HCT116 (cell line): Measurements from ENCODE around the gene TMEM178B. TPM values are rescaled to one million over a fixed set of nuclear protein-coding genes. Genes with fewer than 3 reads are reported as not detected.

Experiments used
- ATAC-seq: fragments of 200-7000 bp; cut with Tn5 transposase; 2 replicates; pipeline ENCODE4 v1.9.1; 2020; ENCODE audit warnings: mild to moderate bottlenecking, moderate library complexity
- BruUV-seq: library from RNA; stranded (reverse); fragments of 400-500 nt; replicated peaks from 2 replicates; lab custom pipeline; 2021; lab: Mats Ljungman, UMichigan
- CTCF ChIA-PET: fragments of 300-600 bp; sonication (Branson Sonifier 250); formaldehyde crosslinking; loops from one replicate; lab custom pipeline; 2021; ENCODE audit warnings: antibody characterized with exemption; lab: Charles Lee
- POLR2A ChIA-PET: fragments of 300-600, 350-600 bp; sonication (Branson Sonifier 250); formaldehyde crosslinking; loops from one replicate; lab custom pipeline; 2021; ENCODE audit warnings: antibody characterized with exemption; lab: Charles Lee
- RAD21 ChIA-PET, 2 experiments: fragments of 300-600 bp; sonication (Branson Sonifier 250); formaldehyde crosslinking; loops; one replicate each; lab custom pipeline; 2023; ENCODE audit warnings: low total read pairs in 2 of 2; ENCODE audit not compliant: uncharacterized antibody in 2 of 2, unreplicated experiment in 2 of 2, low non-redundant PET in 1 of 2; lab: Charles Lee
- DNase-seq: peaks from one replicate; pipeline ENCODE4 v3.0.0-alpha.2; 2010; ENCODE audit warnings: low read depth, low spot score
- H2AFZ ChIP-seq: fragments of 200-600 bp; shearing (Covaris generic), sonication (generic); 2 replicates; pipeline ENCODE4 v1.6.1; 2017; ENCODE audit warnings: low read depth, mixed run types, mixed read lengths, antibody characterized with exemption, low read length; ENCODE audit not compliant: poor library complexity, severe bottlenecking
- H3K27ac ChIP-seq: 2 replicates; pipeline ENCODE4 v1.5.1; 2012; ENCODE audit warnings: low read depth, low read length
- H3K27me3 ChIP-seq: fragments of 200-600 bp; sonication (generic); 2 replicates; pipeline ENCODE4 v1.6.1; 2016; ENCODE audit warnings: mixed run types, low read length, mixed read lengths; ENCODE audit not compliant: insufficient read depth
- H3K36me3 ChIP-seq, 2 experiments: fragments of 200-500 bp in 1 of 2; fragments of 200-600 bp in 1 of 2; sonication (Bioruptor generic) in 1 of 2; sonication (generic) in 1 of 2; 2 replicates each; pipeline versions ENCODE4 v1.5.1 to v1.6.1; 2014 to 2016; ENCODE audit warnings: low read length in 2 of 2, inconsistent platforms in 1 of 2, mixed read lengths in 1 of 2, mixed run types in 1 of 2; ENCODE audit not compliant: insufficient read depth in 2 of 2, control insufficient read depth in 1 of 2
- H3K4me1 ChIP-seq, 2 experiments: fragments of 200-600 bp in 1 of 2; sonication (generic) in 1 of 2; 2 replicates each; pipeline versions ENCODE4 v1.5.1 to v1.6.1; 2012 to 2017; ENCODE audit warnings: low read length in 2 of 2, inconsistent platforms in 1 of 2, mild to moderate bottlenecking in 1 of 2, mixed read lengths in 1 of 2, mixed run types in 1 of 2, moderate library complexity in 1 of 2; ENCODE audit not compliant: insufficient read depth in 2 of 2, control insufficient read depth in 1 of 2
- H3K4me2 ChIP-seq: fragments of 200-600 bp; sonication (generic); 2 replicates; pipeline ENCODE4 v1.6.1; 2017; ENCODE audit warnings: mixed run types, low read length, mixed read lengths
- H3K4me3 ChIP-seq, 2 experiments: fragments of 200-600 bp in 1 of 2; sonication (generic) in 1 of 2; replicated peaks in 1 of 2; 2 replicates each; pipeline ENCODE4 v1.5.1; 2011 to 2016; ENCODE audit warnings: low read length in 2 of 2, control low read depth in 1 of 2, low read depth in 1 of 2, mild to moderate bottlenecking in 1 of 2, mixed read lengths in 1 of 2, mixed run types in 1 of 2
- H3K79me2 ChIP-seq: fragments of 200-600 bp; sonication (generic); 2 replicates; pipeline ENCODE4 v1.6.1; 2017; ENCODE audit warnings: mild to moderate bottlenecking, mixed run types, low read length, moderate library complexity, mixed read lengths; ENCODE audit not compliant: insufficient read depth
- H3K9ac ChIP-seq: fragments of 200-600 bp; sonication (generic); 2 replicates; pipeline ENCODE4 v1.6.1; 2016; ENCODE audit warnings: low read length, mixed read lengths
- H3K9me2 ChIP-seq: fragments of 200-600 bp; sonication (generic), shearing (Covaris generic); 2 replicates; pipeline ENCODE4 v1.6.1; 2017; ENCODE audit warnings: mixed run types, mild to moderate bottlenecking, moderate library complexity; ENCODE audit not compliant: insufficient read depth
- H3K9me3 ChIP-seq, 2 experiments: fragments of 200-500 bp in 1 of 2; fragments of 200-600 bp in 1 of 2; sonication (Bioruptor generic) in 1 of 2; sonication (generic) in 1 of 2; 2 replicates each; pipeline ENCODE4 v1.6.1; 2014 to 2017; ENCODE audit warnings: low read length in 2 of 2, mixed read lengths in 2 of 2, inconsistent platforms in 1 of 2, low read depth in 1 of 2, mild to moderate bottlenecking in 1 of 2, mixed run types in 1 of 2, moderate library complexity in 1 of 2; ENCODE audit not compliant: control insufficient read depth in 1 of 2, insufficient read depth in 1 of 2
- H4K20me1 ChIP-seq: fragments of 200-600 bp; sonication (generic), shearing (Covaris generic); 2 replicates; pipeline ENCODE4 v1.6.1; 2017; ENCODE audit warnings: mixed run types, mild to moderate bottlenecking, moderate library complexity; ENCODE audit not compliant: insufficient read depth
- CEBPB ChIP-seq: IDR thresholded peaks from 2 replicates; pipeline ENCODE4 v1.6.1; 2012; ENCODE audit warnings: low read depth
- EGR1 ChIP-seq: IDR thresholded peaks from 2 replicates; pipeline ENCODE4 v1.6.1; 2012; ENCODE audit warnings: low read depth
- EZH2 ChIP-seq: fragments of 200-600 bp; sonication (generic); IDR thresholded peaks from 2 replicates; pipeline ENCODE4 v1.6.1; 2017; ENCODE audit warnings: antibody characterized with exemption, mixed run types
- JUND ChIP-seq: IDR thresholded peaks from 2 replicates; pipeline ENCODE4 v1.6.1; 2012
- POLR2A ChIP-seq: IDR thresholded peaks from 2 replicates; pipeline ENCODE4 v1.7.0; 2011; ENCODE audit warnings: borderline replicate concordance; ENCODE audit not compliant: insufficient read depth, insufficient read length; ENCODE audit errors: extremely low read depth
- SIN3A ChIP-seq: IDR thresholded peaks from 2 replicates; pipeline ENCODE4 v1.6.1; 2012; ENCODE audit warnings: low read depth
- TCF7L2 ChIP-seq: IDR thresholded peaks from 2 replicates; pipeline ENCODE4 v1.7.0; 2011; ENCODE audit warnings: borderline replicate concordance, inconsistent platforms; ENCODE audit not compliant: insufficient read depth, insufficient read length; ENCODE audit errors: extremely low read depth
- ZFX ChIP-seq: fragments of 450-650 bp; IDR thresholded peaks from 2 replicates; pipeline ENCODE4 v1.6.1; 2017
- ZNF274 ChIP-seq: fragments of 200-500 bp; sonication (Bioruptor generic); IDR thresholded peaks from 2 replicates; pipeline ENCODE4 v1.6.1; 2014; ENCODE audit warnings: mild to moderate bottlenecking, low read depth, low read length, inconsistent platforms
- intact Hi-C: fragments of 100-400 bp; cut with micrococcal nuclease; formaldehyde crosslinking; loops from 2 replicates; pipeline ENCODE4 v1.10.0; 2022
- total RNA-seq: library from RNA; stranded (reverse); gene quantifications from one replicate; pipeline ENCODE4 v1.2.1, GENCODE V29; 2021; ENCODE audit not compliant: unreplicated experiment
- TF ChIP-seq, protein P1 (sequence below): IDR thresholded peaks from 2 replicates; pipeline ENCODE4 v1.6.1; 2012; ENCODE audit warnings: low read depth
- TF ChIP-seq, protein P2 (sequence below), 3 experiments: fragments of 200-600 bp in 1 of 3; sonication (generic) in 1 of 3; IDR thresholded peaks in 2 of 3; conservative IDR thresholded peaks in 1 of 3; 2 replicates each; pipeline ENCODE4 v1.5.1; 2012 to 2017; ENCODE audit warnings: low read depth in 2 of 3, low read length in 2 of 3, antibody characterized with exemption in 1 of 3, borderline replicate concordance in 1 of 3, control low read depth in 1 of 3, mild to moderate bottlenecking in 1 of 3, mixed read lengths in 1 of 3, mixed run types in 1 of 3, moderate library complexity in 1 of 3; ENCODE audit not compliant: insufficient read depth in 1 of 3
- TF ChIP-seq, protein P3 (sequence below): IDR thresholded peaks from 2 replicates; pipeline ENCODE4 v1.6.1; 2012

The TMEM178B gene
- total RNA-seq, 1 experiment from 2014 or later = 0.02 TPM

DNA sequence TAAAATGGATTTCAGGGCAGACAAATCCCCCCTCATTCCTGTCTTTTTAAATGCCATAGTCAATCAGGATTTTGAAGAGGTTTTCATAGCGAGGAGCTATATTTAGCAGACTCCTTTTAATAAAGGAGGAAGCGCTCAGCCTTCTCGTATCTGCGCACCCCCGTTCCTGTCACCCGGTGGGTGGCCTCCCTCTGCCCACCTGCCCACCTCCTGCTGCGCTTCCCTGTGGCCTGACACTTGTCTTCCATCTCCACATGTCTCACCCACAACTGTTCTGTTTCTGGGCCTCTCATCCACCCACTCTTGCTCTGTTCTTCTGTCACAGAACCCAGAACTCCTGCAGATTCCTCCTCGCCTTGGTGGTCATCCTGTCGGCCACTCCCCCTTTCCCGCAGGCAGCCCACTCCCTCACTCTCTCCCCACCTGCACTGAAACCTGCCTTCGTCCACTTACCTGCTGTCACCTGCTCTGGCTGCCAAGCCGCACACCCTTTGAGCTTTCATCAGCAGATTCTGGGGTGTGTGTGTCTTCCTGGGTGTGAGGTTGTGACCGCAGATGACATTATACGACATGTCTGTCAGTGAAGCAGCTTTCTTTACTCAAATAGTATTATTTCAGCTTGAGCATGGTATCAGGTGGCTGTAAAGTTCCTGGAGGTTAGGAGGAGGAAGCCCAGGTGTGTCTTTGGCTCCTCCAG, 313.8 kb downstream of the TMEM178B start (continued):
- TF ChIP-seq, protein P1, sequence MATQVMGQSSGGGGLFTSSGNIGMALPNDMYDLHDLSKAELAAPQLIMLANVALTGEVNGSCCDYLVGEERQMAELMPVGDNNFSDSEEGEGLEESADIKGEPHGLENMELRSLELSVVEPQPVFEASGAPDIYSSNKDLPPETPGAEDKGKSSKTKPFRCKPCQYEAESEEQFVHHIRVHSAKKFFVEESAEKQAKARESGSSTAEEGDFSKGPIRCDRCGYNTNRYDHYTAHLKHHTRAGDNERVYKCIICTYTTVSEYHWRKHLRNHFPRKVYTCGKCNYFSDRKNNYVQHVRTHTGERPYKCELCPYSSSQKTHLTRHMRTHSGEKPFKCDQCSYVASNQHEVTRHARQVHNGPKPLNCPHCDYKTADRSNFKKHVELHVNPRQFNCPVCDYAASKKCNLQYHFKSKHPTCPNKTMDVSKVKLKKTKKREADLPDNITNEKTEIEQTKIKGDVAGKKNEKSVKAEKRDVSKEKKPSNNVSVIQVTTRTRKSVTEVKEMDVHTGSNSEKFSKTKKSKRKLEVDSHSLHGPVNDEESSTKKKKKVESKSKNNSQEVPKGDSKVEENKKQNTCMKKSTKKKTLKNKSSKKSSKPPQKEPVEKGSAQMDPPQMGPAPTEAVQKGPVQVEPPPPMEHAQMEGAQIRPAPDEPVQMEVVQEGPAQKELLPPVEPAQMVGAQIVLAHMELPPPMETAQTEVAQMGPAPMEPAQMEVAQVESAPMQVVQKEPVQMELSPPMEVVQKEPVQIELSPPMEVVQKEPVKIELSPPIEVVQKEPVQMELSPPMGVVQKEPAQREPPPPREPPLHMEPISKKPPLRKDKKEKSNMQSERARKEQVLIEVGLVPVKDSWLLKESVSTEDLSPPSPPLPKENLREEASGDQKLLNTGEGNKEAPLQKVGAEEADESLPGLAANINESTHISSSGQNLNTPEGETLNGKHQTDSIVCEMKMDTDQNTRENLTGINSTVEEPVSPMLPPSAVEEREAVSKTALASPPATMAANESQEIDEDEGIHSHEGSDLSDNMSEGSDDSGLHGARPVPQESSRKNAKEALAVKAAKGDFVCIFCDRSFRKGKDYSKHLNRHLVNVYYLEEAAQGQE = no peak
- no peak for TF ChIP-seq ZNF274

DNA sequence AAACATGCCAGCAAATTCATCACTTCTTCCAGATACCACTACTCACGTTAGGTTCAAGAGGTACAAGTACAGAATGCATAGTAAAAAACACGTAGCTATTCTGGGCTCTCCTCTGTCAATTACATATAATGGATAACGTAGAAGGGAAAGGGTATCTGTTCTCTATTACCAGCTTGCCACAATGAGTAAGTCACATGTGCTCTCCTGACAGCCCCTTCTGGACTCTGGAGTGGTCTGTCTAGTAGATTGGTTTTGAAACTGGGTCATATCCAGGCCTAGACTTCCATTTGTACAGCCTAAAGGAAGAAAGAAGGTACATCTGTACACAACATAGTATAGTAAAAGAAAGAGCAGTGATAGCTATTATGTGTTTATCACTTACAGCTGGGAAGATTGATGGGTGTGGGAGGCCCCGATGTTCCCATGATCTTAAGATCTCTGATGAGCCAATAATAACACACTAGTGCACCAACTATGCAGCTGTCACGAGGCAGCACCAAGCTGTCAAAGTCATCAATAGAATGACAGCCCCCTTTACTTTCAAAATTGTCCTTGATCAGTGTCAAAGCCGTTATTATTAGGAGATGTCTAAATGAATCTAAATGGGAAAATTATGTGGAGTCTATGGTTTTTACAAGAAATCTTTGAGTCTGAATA, 315.4 kb downstream of the TMEM178B start:
- BruUV-seq = no TSS peak
- no peaks in the 10 kb centered on the region for H4K20me1 ChIP-seq
- no peaks in the 10 kb centered on the region for H3K79me2 ChIP-seq
- intact Hi-C loops = no loop called here
- H3K9me3 ChIP-seq = no peaks in the 10 kb centered on the region
- H3K4me1 ChIP-seq = no peaks in the 10 kb centered on the region
- H3K4me2 ChIP-seq = no peak overlapping the region
- ChIA-PET POLR2A (no interaction called here), RAD21 (no interaction called here), CTCF (no interaction called here)
- no peaks in the 10 kb centered on the region for H3K9me2 ChIP-seq
- H3K4me3 ChIP-seq = no peak overlapping the region
- ATAC-seq (no peak), DNase-seq (no peak)
- no peak overlapping the region for H3K9ac ChIP-seq
- no peaks in the 10 kb centered on the region for H3K36me3 ChIP-seq
- H2AFZ ChIP-seq = no peak overlapping the region
- peaks cover 65% of the 10 kb centered on the region for H3K27me3 ChIP-seq
- no peak overlapping the region for H3K27ac ChIP-seq
- TF ChIP-seq ZNF274 (no peak), SIN3A (no peak), EZH2 (no peak), JUND (no peak), TCF7L2 (no peak), EGR1 (no peak), POLR2A (no peak), ZFX (no peak), CEBPB (no peak)
- TF ChIP-seq, protein P2, sequence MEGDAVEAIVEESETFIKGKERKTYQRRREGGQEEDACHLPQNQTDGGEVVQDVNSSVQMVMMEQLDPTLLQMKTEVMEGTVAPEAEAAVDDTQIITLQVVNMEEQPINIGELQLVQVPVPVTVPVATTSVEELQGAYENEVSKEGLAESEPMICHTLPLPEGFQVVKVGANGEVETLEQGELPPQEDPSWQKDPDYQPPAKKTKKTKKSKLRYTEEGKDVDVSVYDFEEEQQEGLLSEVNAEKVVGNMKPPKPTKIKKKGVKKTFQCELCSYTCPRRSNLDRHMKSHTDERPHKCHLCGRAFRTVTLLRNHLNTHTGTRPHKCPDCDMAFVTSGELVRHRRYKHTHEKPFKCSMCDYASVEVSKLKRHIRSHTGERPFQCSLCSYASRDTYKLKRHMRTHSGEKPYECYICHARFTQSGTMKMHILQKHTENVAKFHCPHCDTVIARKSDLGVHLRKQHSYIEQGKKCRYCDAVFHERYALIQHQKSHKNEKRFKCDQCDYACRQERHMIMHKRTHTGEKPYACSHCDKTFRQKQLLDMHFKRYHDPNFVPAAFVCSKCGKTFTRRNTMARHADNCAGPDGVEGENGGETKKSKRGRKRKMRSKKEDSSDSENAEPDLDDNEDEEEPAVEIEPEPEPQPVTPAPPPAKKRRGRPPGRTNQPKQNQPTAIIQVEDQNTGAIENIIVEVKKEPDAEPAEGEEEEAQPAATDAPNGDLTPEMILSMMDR (IDR thresholded peaks at IDR 0.05 in 2 of 3, conservative IDR thresholded peaks at IDR 0.05 in 1 of 3; ENCODE audit: borderline replicate concordance in 1 of 3, insufficient read depth in 1 of 3, low read depth in 2 of 3, low read length in 2 of 3) = no peak
- TF ChIP-seq, protein P3, sequence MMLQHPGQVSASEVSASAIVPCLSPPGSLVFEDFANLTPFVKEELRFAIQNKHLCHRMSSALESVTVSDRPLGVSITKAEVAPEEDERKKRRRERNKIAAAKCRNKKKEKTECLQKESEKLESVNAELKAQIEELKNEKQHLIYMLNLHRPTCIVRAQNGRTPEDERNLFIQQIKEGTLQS = no peak
- TF ChIP-seq, protein P1 = no peak
